Hematopoietic multipotent progenitor cell treated with erythropoietin and hydrocortisone succinate and interleukin-3 and kit ligand, for 17 days (in vitro differentiated cells): Measurements from ENCODE around the gene FADS2.

Experiments used
- DNase-seq: peaks from one replicate; pipeline ENCODE4 v3.0.0-alpha.2; 2015; ENCODE audit warnings: low spot score

The FADS2 gene

GRCh38 chr11:61847914-61848581 is 19.9 kb downstream of the FADS2 start:
- DNase-seq = no peak

- DNase-seq = no peak
Measured at GRCh38 chr11:61848631-61849030, 20.5 kb downstream of the FADS2 start.

GRCh38 chr11:61850687-61851086 is 22.6 kb downstream of the FADS2 start:
- DNase-seq = no peak

GRCh38 chr11:61851113-61851899 is 23.2 kb downstream of the FADS2 start:
- DNase-seq = no peak

- no peak for DNase-seq
Measured at GRCh38 chr11:61851900-61852295, 23.8 kb downstream of the FADS2 start.

GRCh38 chr11:61853698-61854169 is 25.6 kb downstream of the FADS2 start:
- DNase-seq = no peak

- no peak for DNase-seq
Measured at GRCh38 chr11:61854206-61854895, 26.3 kb downstream of the FADS2 start.

GRCh38 chr11:61854966-61855714 is 27.0 kb downstream of the FADS2 start:
- DNase-seq = no peak

- DNase-seq = no peak
Measured at GRCh38 chr11:61855939-61856680, 28.0 kb downstream of the FADS2 start.

GRCh38 chr11:61860054-61860903 is 32.2 kb downstream of the FADS2 start:
- peak; percentile 43 for DNase-seq

- no peak for DNase-seq
Measured at GRCh38 chr11:61861634-61862033, 33.5 kb downstream of the FADS2 start.

- no peak for DNase-seq
Measured at GRCh38 chr11:61862714-61863547, 34.8 kb downstream of the FADS2 start.

- DNase-seq = no peak
Measured at GRCh38 chr11:61863548-61864081, 35.5 kb downstream of the FADS2 start.

GRCh38 chr11:61864814-61865775 is 37.0 kb downstream of the FADS2 start:
- no peak for DNase-seq

- no peak for DNase-seq
Measured at GRCh38 chr11:61866231-61866957, 38.3 kb downstream of the FADS2 start.

- no peak for DNase-seq
Measured at GRCh38 chr11:61866958-61867343, 38.9 kb downstream of the FADS2 start.
